Activated effector memory CD4-positive, alpha-beta T cell treated with Interleukin-2 at 50 U/mL for 16 hours (primary cell): Measurements from ENCODE around the gene IFT27.
A peak's percentile ranks its signal among the peaks of the same experiment; 100 is the strongest.
"Not testable (repeated sequence)": the region's sequence is repeated elsewhere in the genome, so short reads cannot be mapped to it uniquely, and the experiment has no call there.

Experiments
- DNase-seq: peaks from one replicate; pipeline ENCODE4 v3.0.0-alpha.2; 2020

IFT27 gene

GRCh38 chr22:36764641-36765040 is 11.3 kb downstream of the IFT27 start:
- no peak for DNase-seq

- no peak for DNase-seq
Observed at GRCh38 chr22:36764060-36764459, 11.9 kb downstream of the IFT27 start.

- no peak for DNase-seq
Observed at GRCh38 chr22:36763576-36763975, 12.3 kb downstream of the IFT27 start.

GRCh38 chr22:36762687-36763260 is 13.1 kb downstream of the IFT27 start:
- no peak for DNase-seq

GRCh38 chr22:36761553-36762240 is 14.2 kb downstream of the IFT27 start:
- no peak for DNase-seq

GRCh38 chr22:36760786-36761185 is 15.1 kb downstream of the IFT27 start:
- no peak for DNase-seq

GRCh38 chr22:36759481-36760159 is 16.3 kb downstream of the IFT27 start:
- DNase-seq: no peak

- no peak for DNase-seq
Observed at GRCh38 chr22:36758792-36759271, 17.1 kb downstream of the IFT27 start.

- peak; percentile 57 for DNase-seq
Observed at GRCh38 chr22:36757668-36758211, 18.2 kb downstream of the IFT27 start.

GRCh38 chr22:36756746-36757655 is 18.9 kb downstream of the IFT27 start:
- no peak for DNase-seq

- no peak for DNase-seq
Observed at GRCh38 chr22:36756031-36756430, 19.9 kb downstream of the IFT27 start.

GRCh38 chr22:36755316-36755715 is 20.6 kb downstream of the IFT27 start:
- no peak for DNase-seq

- not testable (repeated sequence) for DNase-seq
Observed at GRCh38 chr22:36754881-36755280, 21.0 kb downstream of the IFT27 start.

- no peak for DNase-seq
Observed at GRCh38 chr22:36753916-36754315, 22.0 kb downstream of the IFT27 start.

- DNase-seq: no peak
Observed at GRCh38 chr22:36753120-36753802, 22.7 kb downstream of the IFT27 start.

GRCh38 chr22:36746375-36746970 is 29.4 kb downstream of the IFT27 start:
- DNase-seq: no peak

- no peak for DNase-seq
Observed at GRCh38 chr22:36745301-36745995, 30.5 kb downstream of the IFT27 start.

GRCh38 chr22:36744791-36745190 is 31.1 kb downstream of the IFT27 start:
- DNase-seq: no peak

GRCh38 chr22:36744413-36744765 is 31.5 kb downstream of the IFT27 start:
- DNase-seq: no peak

GRCh38 chr22:36743591-36744412 is 32.1 kb downstream of the IFT27 start:
- DNase-seq: no peak
